CD4-positive, alpha-beta T cell treated with Interleukin-10 for 1 hour (primary cell): ENCODE data around the gene PI16.
A peak's percentile ranks its signal among the peaks of the same experiment; 100 is the strongest.

ENCODE experiments used
- DNase-seq: peaks from one replicate; pipeline ENCODE4 v3.0.0-alpha.2; 2020

The PI16 gene

GRCh38 chr6:36954262-36954931, at the start of gene PI16:
Gene PI16, plus strand, starts transcription at chr6:36954738. Its CDS starts 23 bp downstream, at chr6:36954761.
- peak; percentile 52 for DNase-seq

GRCh38 chr6:36904851-36905393, 49.6 kb upstream of the PI16 start:
- no peak for DNase-seq

GRCh38 chr6:36906539-36907325, 47.8 kb upstream of the PI16 start:
- no peak for DNase-seq

GRCh38 chr6:36907781-36908180, 46.8 kb upstream of the PI16 start:
- DNase-seq: no peak

GRCh38 chr6:36908747-36909146, 45.8 kb upstream of the PI16 start:
- DNase-seq: no peak

GRCh38 chr6:36912030-36912454, 42.5 kb upstream of the PI16 start:
- DNase-seq: peak; percentile 40

- peak; percentile 75 for DNase-seq
Measured at GRCh38 chr6:36912586-36912985, 42.0 kb upstream of the PI16 start.

- no peak for DNase-seq
Measured at GRCh38 chr6:36913082-36913481, 41.5 kb upstream of the PI16 start.

GRCh38 chr6:36914227-36914794, 40.2 kb upstream of the PI16 start:
- peak; percentile 55 for DNase-seq

- DNase-seq: no peak
Measured at GRCh38 chr6:36915599-36915998, 38.9 kb upstream of the PI16 start.

- DNase-seq: no peak
Measured at GRCh38 chr6:36916126-36916525, 38.4 kb upstream of the PI16 start.

- no peak for DNase-seq
Measured at GRCh38 chr6:36917541-36918193, 36.9 kb upstream of the PI16 start.

- no peak for DNase-seq
Measured at GRCh38 chr6:36920049-36920448, 34.5 kb upstream of the PI16 start.

- no peak for DNase-seq
Measured at GRCh38 chr6:36920546-36920945, 34.0 kb upstream of the PI16 start.

- DNase-seq: no peak
Measured at GRCh38 chr6:36924131-36924530, 30.4 kb upstream of the PI16 start.

- no peak for DNase-seq
Measured at GRCh38 chr6:36924778-36925374, 29.7 kb upstream of the PI16 start.

- no peak for DNase-seq
Measured at GRCh38 chr6:36925809-36926208, 28.7 kb upstream of the PI16 start.

- no peak for DNase-seq
Measured at GRCh38 chr6:36926708-36927513, 27.6 kb upstream of the PI16 start.

- no peak for DNase-seq
Measured at GRCh38 chr6:36927691-36928546, 26.6 kb upstream of the PI16 start.

- DNase-seq: no peak
Measured at GRCh38 chr6:36928547-36928918, 26.0 kb upstream of the PI16 start.

- DNase-seq: no peak
Measured at GRCh38 chr6:36929152-36929551, 25.4 kb upstream of the PI16 start.
